ENCODE measurements around the gene LRRC8E.

LRRC8E gene

GRCh38 chr19:7933411-7933810 is 45.1 kb downstream of the LRRC8E start:
- Histone ChIP-seq H3K27ac (no peak overlapping the region), H3K79me2 (ENCODE audit: insufficient read depth, low read depth) (0 out of 2 replicates have a peak, but pooled peaks cover 5% of the 10 kb centered on the region), H3K9ac (no peak overlapping the region), H3K27me3 (ENCODE audit: insufficient read depth, low read depth) (no peaks in the 10 kb centered on the region), H2AFZ (ENCODE audit: low read depth) (no peak overlapping the region), H4K20me1 (ENCODE audit: insufficient read depth) (no peaks in the 10 kb centered on the region), H3K4me1 (ENCODE audit: low read depth, poor library complexity, severe bottlenecking) (no peaks in the 10 kb centered on the region), H3K4me2 (no peak overlapping the region), H3K4me3 (IDR thresholded peaks at IDR 0.05; ENCODE audit: insufficient read depth, low read depth, low read length) (no peak overlapping the region), H3K36me3 (ENCODE audit: insufficient read depth) (no peaks in the 10 kb centered on the region; the same call in 1 of the 2 replicates)
- TF ChIP-seq, protein P1, sequence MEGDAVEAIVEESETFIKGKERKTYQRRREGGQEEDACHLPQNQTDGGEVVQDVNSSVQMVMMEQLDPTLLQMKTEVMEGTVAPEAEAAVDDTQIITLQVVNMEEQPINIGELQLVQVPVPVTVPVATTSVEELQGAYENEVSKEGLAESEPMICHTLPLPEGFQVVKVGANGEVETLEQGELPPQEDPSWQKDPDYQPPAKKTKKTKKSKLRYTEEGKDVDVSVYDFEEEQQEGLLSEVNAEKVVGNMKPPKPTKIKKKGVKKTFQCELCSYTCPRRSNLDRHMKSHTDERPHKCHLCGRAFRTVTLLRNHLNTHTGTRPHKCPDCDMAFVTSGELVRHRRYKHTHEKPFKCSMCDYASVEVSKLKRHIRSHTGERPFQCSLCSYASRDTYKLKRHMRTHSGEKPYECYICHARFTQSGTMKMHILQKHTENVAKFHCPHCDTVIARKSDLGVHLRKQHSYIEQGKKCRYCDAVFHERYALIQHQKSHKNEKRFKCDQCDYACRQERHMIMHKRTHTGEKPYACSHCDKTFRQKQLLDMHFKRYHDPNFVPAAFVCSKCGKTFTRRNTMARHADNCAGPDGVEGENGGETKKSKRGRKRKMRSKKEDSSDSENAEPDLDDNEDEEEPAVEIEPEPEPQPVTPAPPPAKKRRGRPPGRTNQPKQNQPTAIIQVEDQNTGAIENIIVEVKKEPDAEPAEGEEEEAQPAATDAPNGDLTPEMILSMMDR (conservative IDR thresholded peaks at IDR 0.05; ENCODE audit: low read depth, low read length) = peak; percentile 46

GRCh38 chr19:7933828-7934725 is 45.8 kb downstream of the LRRC8E start:
- peaks cover 5% of the 10 kb centered on the region; the same call in 1 of the 2 replicates for H3K79me2 ChIP-seq (ENCODE audit: insufficient read depth, low read depth)
- TF ChIP-seq, protein P1 (conservative IDR thresholded peaks at IDR 0.05; ENCODE audit: low read depth, low read length) = no peak
- H3K4me3 ChIP-seq (IDR thresholded peaks at IDR 0.05; ENCODE audit: insufficient read depth, low read depth, low read length) = no peak overlapping the region
- no peaks in the 10 kb centered on the region for H3K27me3 ChIP-seq (ENCODE audit: insufficient read depth, low read depth)
- no peak overlapping the region for H3K9ac ChIP-seq
- no peak overlapping the region for H2AFZ ChIP-seq (ENCODE audit: low read depth)
- H4K20me1 ChIP-seq (ENCODE audit: insufficient read depth) = no peaks in the 10 kb centered on the region
- H3K27ac ChIP-seq = no peak overlapping the region
- H3K4me1 ChIP-seq (ENCODE audit: low read depth, poor library complexity, severe bottlenecking) = no peaks in the 10 kb centered on the region
- no peaks in the 10 kb centered on the region; the same call in 1 of the 2 replicates for H3K36me3 ChIP-seq (ENCODE audit: insufficient read depth)
- no peak overlapping the region for H3K4me2 ChIP-seq

GRCh38 chr19:7934766-7935165 is 46.5 kb downstream of the LRRC8E start:
- H3K79me2 ChIP-seq (ENCODE audit: insufficient read depth, low read depth) = peaks cover 5% of the 10 kb centered on the region; the same call in 1 of the 2 replicates
- H3K36me3 ChIP-seq (ENCODE audit: insufficient read depth) = no peaks in the 10 kb centered on the region; the same call in 1 of the 2 replicates
- no peak overlapping the region for H3K4me2 ChIP-seq
- no peak overlapping the region for H3K9ac ChIP-seq
- H3K4me3 ChIP-seq (IDR thresholded peaks at IDR 0.05; ENCODE audit: insufficient read depth, low read depth, low read length) = no peak overlapping the region
- TF ChIP-seq, protein P1 (conservative IDR thresholded peaks at IDR 0.05; ENCODE audit: low read depth, low read length) = no peak
- no peaks in the 10 kb centered on the region for H3K4me1 ChIP-seq (ENCODE audit: low read depth, poor library complexity, severe bottlenecking)
- H4K20me1 ChIP-seq (ENCODE audit: insufficient read depth) = no peaks in the 10 kb centered on the region
- H3K27me3 ChIP-seq (ENCODE audit: insufficient read depth, low read depth) = no peaks in the 10 kb centered on the region
- H3K27ac ChIP-seq = no peak overlapping the region
- no peak overlapping the region for H2AFZ ChIP-seq (ENCODE audit: low read depth)

- Histone ChIP-seq H2AFZ (ENCODE audit: low read depth) (no peak overlapping the region), H3K27ac (no peak overlapping the region), H3K4me1 (ENCODE audit: low read depth, poor library complexity, severe bottlenecking) (peaks cover 15% of the 10 kb centered on the region), H4K20me1 (ENCODE audit: insufficient read depth) (no peaks in the 10 kb centered on the region), H3K36me3 (ENCODE audit: insufficient read depth) (no peaks in the 10 kb centered on the region; the same call in 1 of the 2 replicates), H3K4me3 (IDR thresholded peaks at IDR 0.05; ENCODE audit: insufficient read depth, low read depth, low read length) (no peak overlapping the region), H3K27me3 (ENCODE audit: insufficient read depth, low read depth) (no peaks in the 10 kb centered on the region), H3K9ac (no peak overlapping the region), H3K4me2 (no peak overlapping the region), H3K79me2 (ENCODE audit: insufficient read depth, low read depth) (peaks cover 43% of the 10 kb centered on the region)
- TF ChIP-seq, protein P1 (conservative IDR thresholded peaks at IDR 0.05; ENCODE audit: low read depth, low read length) = no peak
Measured at GRCh38 chr19:7940841-7941240, 52.5 kb downstream of the LRRC8E start.

Measured in KMS-11 (cell line).